Activated CD8-positive, alpha-beta memory T cell treated with anti-CD3 and anti-CD28 coated beads for 36 hours (primary cell): ENCODE measurements around the gene DAPK1. TPM values are rescaled to one million over a fixed set of nuclear protein-coding genes. Genes with fewer than 3 reads are reported as not detected.
"Not testable (repeated sequence)": the region's sequence is repeated elsewhere in the genome, so short reads cannot be mapped to it uniquely, and the experiment has no call there.

Source experiments
- CTCF ChIA-PET: fragments of 350-600 bp; sonication (Branson Sonifier 250); formaldehyde crosslinking; loops from one replicate; lab custom pipeline; 2021; ENCODE audit warnings: antibody characterized with exemption; lab: Charles Lee
- POLR2A ChIA-PET: fragments of 350-600 bp; sonication (Branson Sonifier 250); formaldehyde crosslinking; loops from one replicate; lab custom pipeline; 2021; ENCODE audit warnings: antibody characterized with exemption; lab: Charles Lee
- total RNA-seq, 2 experiments: library from RNA; stranded (reverse); gene quantifications; one replicate each; pipeline ENCODE4 v1.2.3, GENCODE V29; 2021

The DAPK1 gene
- total RNA-seq, 2 experiments from 2014 or later, result 3.2 to 3.6 TPM

DNA sequence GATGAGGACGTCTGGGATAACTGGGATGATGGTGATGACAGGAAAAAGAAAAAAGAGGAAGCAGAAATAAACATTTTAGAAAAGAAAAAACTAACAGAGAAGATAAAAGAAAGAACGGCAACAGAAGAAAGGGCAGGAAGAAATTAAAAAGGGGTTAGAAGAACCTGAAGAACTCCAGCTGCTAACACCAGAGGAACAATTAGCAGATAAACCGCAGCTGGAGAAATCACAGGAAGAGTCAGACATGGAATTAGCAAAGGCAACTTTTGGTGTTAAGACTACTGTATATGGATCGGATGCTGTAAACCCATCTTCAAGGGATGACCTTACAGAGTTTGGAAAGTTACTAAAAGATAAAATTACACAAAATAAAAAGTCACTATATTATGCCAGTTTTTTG is 243.7 kb downstream of the DAPK1 start:
- POLR2A ChIA-PET, result no interaction called here
- CTCF ChIA-PET, result no interaction called here

DNA sequence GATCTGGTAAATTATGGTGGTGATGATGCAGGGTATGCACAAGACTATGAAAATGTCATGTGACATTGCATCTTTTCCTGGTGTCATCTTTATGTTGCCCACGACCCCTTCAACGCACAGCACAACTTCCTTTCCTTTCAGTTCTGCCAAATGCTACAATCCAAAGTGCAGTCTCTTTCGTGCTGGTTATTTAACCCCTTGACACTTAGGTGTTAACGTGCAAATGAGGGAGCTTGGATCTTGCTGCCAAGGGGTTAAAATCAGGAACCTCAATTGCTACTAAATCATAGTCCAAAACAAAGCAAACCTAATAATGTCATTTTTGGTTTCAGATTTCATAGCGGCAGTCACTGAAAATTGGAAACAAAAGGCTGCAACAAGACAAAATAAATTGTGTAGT is 244.2 kb downstream of the DAPK1 start:
- ChIA-PET POLR2A (no interaction called here), CTCF (no interaction called here)

DNA sequence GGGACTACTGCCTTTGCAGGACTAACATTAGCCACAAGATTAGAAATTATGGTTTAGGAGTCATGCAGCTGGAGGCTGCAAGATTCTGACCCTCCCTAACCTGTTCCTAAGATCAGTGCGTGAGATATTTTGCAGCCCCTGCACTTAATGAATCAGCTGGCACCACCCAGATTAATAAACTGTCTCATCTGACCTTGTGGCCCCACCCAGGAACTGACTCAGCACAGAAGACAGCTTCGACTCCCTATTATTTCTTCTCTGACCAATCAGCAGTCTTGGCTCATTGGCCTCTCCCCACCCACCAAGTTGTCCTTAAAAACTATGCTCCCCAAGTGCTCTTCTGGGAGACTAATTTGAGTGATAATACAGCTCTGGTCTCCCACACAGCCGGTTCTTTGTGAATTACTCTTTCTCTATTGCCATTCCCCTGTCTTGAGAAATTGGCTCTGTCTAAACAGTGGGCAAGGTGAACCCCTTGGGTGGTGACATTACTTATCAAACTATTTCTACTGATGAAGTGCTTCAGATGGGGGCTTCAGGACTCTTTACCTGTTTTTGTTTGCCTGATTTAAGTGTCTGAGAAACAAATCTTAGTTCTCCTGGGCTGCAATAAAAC is 245.3 kb downstream of the DAPK1 start:
- ChIA-PET POLR2A (no interaction called here), CTCF (no interaction called here)

DNA sequence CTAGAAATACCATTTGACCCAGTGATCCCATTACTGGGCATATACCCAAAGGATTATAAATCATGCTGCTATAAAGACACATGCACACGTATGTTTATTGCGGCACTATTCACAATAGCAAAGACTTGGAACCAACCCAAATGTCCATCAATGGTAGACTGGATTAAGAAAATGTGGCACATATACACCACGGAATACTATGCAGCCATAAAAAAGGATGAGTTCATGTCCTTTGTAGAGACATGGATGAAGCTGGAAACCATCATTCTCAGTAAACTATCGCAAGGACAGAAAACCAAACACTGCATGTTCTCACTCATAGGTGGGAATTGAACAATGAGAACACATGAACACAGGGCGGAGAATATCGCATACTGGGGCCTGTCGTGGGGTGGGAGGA is 246.6 kb downstream of the DAPK1 start:
- POLR2A ChIA-PET, CTCF ChIA-PET: not testable (repeated sequence)

DNA sequence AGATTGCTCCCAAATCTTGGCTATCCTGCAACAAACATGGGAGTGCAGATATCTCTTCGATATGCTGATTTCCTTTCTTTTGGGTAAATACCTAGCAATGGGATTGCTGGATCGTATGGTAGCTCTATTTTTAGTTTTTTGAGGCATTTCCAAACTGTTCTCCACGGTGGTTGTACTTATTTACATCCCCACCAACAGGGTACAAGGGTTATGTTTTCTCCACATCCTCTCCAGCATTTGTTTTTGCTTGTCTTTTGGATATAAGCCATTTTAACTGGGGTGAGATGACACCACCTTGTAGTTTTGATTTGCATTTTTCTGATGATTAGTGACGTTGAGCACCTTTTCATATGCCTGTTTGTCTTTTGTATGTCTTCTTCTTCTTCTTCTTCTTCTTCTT is 248.5 kb downstream of the DAPK1 start:
- ChIA-PET POLR2A (no interaction called here), CTCF (no interaction called here)

DNA sequence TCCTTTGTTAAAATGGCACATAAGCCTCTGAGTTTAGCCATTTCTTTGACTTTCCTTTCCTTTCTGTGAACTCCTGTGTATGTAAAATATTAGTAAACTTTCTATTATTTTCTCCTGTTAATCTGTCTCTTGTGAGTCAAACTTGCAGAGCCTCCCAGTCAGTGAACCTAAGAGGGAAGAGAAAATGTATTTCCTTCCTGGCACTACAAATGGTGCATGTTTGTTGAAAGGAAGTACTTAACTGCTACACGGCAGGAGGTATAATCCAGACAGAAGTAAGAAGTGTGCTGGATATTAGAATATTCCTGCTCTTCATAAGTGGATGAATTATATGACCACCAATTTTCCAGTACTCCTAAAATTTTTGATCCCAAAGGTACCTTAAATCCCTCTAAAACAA is 251.2 kb downstream of the DAPK1 start:
- CTCF ChIA-PET, result no interaction called here

DNA sequence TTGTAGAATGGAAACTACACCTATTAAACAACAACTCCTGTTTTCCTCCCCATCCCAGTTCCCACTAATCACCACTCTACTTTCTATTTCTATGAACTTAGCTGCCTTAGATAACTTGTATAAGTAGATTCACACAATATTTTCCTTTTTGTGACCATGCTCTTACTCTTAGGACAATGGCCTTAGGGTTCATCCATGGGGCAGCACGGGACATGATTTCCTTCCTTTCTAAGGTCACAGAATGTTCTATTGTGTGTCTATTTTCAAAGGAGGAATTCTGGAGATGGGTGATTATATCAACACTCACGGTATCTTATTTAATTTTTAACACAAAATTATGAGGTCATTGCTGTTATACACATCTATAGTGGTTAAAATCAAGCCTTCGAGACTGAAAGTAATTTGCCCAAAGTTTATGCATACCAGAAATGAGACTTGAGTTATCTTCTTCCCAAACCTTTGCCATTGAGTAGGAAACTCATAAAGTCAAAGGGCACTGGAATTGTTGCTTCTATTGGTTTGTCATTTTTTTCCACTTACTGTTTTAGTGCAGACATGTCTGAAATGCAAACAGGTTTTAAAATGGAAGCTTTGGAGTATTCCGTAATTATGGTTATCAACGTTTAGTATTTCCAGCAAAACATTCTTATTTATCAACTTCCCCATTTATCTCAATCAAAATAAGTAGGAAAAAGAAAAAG is 251.8 kb downstream of the DAPK1 start:
- CTCF ChIA-PET, result no interaction called here
- POLR2A ChIA-PET, result no interaction called here

More for the DNA sequence above, 251.2 kb downstream of the DAPK1 start:
- POLR2A ChIA-PET, result no interaction called here

DNA sequence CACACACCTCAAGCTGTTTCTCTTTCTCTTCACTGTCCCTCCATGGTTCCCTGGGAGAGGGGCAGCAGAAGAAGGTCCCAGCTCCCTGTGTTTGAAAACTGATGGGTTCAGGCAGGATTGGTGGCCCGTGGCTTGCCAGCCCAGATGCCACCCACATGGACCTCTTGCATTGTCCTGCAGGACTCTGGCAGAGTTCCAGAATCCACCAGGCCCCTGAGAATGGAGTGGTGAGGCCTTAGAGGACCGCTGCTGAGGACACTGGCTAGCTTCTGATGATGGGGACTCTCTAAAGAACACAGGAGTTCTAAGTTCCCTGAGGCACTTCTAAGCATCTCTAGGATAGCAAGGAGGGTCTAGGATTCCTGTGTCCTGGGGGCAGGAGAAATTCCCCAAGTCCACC is 253.1 kb downstream of the DAPK1 start:
- ChIA-PET CTCF (no interaction called here), POLR2A (no interaction called here)

DNA sequence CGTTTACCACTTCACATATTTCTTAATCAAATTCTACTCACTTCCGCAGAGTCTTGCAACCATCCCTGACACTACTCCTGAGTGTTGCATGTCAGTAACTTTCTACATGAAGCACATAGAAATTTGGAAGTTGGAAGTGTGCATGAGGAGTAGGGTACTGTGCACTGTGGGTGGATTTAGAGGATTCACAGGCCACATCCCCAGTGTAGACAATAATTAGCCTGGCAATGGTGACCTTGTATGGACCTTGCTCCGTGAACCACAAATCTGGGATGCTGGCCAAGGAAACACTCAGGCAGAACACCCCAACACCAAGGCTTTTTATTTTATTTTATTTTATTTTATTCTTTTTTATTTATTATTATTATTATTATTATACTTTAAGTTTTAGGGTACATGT is 253.8 kb downstream of the DAPK1 start:
- ChIA-PET POLR2A (no interaction called here), CTCF (no interaction called here)

DNA sequence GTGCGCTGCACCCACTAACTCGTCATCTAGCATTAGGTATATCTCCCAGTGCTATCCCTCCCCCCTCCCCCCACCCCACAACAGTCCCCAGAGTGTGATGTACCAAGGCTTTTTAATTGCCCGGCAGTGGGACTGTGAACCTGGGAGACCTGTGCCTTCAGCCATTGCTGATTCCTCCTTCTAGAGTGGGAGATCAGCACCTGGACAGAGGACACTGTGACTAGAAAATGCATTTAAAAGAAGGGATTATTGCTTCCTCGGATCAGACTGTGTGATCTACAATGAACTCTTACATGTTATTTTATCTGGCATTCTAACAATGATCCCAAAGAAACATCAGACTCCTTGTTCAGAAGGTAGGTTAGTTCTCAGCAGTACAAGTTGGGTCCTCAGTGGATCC is 254.2 kb downstream of the DAPK1 start:
- POLR2A ChIA-PET, result no interaction called here
- CTCF ChIA-PET, result no interaction called here

DNA sequence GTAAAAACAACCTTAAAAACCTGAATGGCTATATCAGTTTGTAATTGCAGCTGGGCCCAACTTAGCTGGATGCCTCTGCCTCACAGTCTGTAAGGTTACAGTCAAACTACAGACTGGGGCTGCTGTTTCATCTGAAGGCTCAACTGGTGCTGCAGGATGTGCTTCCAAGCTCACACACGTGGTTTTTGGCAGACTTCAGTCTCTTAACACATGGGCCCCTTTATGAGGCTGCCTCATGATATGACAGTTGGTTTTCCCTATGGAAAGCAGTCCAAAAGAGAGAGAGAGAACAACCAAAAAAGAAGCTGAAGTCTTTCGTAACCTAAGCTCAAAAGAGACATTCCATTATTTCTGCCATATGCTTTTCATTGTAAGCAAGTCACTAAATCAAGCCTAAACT is 255.6 kb downstream of the DAPK1 start:
- CTCF ChIA-PET, result no interaction called here
- POLR2A ChIA-PET, result no interaction called here

Other genes with a start within 250 kb of the DAPK1 start
- 1 to 10 TPM; 1.8 to 1.9 TPM for gene CTSL, start 228.3 kb downstream of the DAPK1 start, total RNA-seq